GM19463 (cell line): ENCODE data around the gene PLXNA4.

Experiments
- ATAC-seq: cut with Tn5 transposase; IDR thresholded peaks from one replicate; pipeline ENCODE4 v1.9.1; 2021; ENCODE audit warnings: mild to moderate bottlenecking, moderate library complexity; ENCODE audit not compliant: unreplicated experiment

Gene PLXNA4

DNA sequence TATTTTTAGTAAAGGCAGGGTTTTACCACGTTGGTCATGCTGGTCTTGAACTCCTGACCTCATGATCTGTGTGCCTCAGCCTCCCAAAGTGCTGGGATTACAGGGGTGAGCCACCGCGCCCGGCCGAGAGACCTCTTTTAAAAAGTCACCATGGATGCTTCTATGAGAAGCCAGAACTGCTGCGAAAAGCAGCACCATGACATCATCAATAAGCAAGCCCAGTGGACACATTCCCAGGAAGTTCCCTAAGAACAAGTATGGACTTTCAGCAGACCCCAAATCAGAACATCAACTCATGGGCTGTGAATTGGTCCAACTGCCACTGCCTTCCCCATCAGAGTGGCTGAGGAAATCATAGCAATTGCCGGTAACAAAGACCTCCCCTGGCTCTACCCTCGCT, 93.4 kb downstream of the PLXNA4 start:
- ATAC-seq = no peak

DNA sequence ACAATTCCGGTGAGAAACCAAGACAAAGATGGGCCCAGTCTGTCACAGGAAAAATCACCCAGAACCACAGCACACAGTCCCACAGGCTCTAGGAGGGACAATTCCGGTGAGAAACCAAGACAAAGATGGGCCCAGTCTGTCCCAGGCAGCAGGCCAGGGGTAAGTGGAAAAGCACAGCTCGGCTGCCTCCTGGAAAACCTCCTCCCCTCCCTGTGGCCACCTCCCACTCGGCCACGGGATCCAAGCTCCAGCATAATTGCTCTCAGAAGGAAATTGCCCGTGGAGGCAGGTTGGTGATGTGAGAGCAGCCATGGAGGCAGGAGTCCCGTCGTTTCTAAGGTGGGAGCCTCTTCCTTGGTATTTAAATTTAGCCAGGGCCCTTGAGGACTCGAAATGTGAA, 95.7 kb downstream of the PLXNA4 start:
- no peak for ATAC-seq

DNA sequence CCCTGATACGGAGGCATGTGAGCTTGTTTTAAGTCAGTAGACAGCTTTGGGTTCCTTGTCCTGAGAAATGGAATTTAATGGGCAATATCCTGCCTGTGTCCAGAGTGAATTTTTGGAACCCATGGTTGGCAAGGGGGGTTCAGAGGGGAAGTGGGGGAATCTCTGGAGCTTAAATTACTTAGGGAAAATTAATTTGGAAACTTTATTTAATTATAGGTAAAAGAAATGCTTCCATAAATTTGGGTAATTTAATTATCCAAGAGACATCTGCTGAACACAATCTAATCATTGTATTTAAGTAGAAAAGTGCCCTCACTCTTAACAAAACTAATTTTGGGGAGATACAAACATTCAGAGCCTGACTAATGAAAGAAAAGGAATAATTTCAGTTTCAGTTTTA, 99.7 kb downstream of the PLXNA4 start:
- no peak for ATAC-seq

DNA sequence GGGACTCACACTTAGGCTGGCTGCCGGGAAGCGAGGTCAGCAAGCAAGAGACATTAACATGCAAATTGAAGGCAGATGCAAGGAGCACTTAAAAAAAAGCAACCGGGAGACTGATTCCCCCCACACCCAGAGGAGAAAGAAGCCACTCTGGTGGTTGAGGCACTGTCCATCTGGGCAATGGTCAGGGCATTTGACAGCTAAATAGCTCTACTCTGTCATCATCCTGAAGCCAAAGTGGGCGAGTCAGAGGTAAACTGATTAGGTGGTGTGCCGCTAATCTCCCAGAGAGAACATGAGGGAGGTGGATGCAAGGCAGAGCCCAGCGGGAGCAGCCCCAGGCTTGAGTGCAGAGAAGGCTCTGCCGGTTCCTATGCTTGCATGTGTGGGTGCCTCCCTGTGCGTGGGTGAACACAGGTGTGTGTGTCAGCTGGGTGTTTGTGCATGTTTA, 100.6 kb downstream of the PLXNA4 start:
- ATAC-seq = no peak

DNA sequence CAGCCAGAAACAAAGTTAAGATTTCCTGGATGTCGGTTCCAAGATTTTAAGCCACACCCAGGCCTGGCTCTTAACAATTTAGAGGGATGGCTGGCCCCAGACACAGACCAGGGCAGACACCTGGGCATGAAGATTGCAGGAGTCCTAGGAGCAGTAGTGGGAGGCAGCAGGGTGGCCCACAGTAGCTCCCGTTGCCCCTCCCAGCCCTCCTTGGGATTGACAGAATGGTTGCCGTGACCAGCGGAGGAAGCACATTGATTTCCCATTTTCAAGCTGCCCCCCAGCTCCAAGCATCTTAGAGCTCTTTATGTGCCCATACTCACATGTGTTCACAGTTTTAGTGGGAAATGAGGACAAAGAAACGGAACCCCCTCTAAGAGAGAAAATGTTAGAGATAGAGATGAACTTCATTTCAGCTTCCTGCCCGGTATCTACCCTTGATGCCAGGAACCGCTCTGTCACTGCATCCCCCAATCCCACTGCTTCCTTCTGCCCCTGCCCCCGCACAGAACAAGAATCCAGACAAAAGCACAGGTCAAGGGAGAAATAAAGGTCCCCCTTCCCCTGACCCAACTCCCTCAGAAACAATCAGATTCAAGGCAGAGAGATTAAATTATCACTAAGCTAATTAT, 101.1 kb downstream of the PLXNA4 start:
- ATAC-seq = no peak

DNA sequence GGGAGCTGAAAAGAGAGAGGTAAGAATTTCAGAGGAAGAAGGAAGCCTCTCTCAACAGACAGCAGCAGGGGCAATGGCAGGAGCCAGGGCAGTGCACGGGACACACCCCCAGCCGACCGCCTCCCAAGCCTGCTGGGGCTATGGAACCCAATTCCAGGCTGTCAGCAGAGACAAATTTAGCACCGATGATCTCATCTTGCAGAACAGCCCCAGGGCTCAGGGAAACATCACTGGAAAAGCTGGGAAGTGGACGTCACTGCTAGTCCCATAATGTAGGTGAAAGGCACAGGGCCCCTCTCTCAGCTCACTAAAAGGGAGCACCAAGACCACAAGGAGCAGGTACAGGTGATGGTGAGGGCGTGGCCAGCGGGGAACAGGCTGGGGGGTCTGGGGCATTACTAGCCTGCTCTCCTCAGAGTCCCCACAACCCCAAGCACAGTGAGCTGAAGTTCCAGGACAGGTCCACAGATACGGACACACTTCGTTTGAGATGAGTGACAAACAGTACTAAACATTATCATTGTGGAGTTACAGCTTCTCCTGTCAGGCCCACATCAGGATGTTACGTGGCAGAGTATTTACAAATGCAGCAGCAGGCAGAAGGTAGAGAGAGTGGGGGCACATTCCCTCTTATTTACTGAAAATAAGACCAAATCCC, 103.7 kb downstream of the PLXNA4 start:
- ATAC-seq = no peak

DNA sequence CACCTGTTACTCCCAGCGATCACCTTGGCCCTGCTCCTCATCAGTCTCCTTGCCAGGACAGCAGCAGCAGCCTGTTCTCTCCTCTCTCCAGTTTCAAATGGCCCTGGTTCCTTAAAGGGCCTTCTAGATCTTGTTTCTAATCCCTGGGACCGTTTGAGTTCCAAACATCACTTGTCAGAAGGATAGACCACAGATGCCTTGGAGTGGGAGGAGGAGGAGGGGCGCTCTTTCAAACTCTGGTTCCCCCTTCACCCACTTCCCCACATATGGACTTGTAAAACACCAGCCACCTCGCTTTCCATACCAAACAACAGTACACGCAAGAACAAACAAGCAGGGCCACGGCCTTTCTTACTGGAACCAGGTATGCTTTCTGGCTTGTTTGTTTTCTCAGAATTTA, 104.8 kb downstream of the PLXNA4 start:
- no peak for ATAC-seq

DNA sequence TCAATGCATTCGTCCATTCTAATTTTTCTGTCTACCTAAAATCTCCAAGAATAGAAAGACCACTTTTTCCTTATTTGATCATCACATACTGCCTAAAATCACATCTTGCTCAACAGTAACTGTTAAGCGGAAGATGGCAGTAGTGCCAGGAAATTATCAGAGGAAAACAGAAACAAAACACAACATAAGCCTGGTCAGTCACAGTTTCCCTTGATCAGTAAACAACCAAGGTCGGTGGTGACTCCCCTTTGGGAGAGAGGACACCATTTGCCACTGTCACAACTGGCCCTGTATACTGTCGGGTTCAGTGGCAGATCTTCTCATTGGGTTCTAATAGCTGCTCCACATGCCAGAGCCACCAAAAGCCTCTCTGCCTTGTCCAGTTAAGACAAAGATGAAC, 106.6 kb downstream of the PLXNA4 start:
- no peak for ATAC-seq

DNA sequence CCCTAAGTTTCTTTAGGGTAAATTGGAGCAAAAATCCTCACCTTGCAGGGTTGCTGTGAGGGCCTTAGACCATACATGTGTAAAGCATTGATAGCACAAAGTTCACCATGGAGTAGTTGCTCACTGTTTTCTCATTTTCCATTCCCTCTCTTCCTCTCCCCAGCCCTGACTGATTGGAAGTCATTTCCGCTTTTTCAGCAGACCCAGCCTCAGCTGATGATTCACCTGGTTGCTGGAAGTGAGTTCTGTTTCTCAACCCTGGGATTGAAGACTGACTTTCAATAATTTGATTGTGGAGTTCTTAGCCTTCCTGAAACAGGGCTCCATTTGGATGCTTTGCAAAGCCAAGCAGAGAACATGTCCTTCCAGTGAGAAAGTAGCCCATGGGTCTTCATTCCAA, 107.0 kb downstream of the PLXNA4 start:
- ATAC-seq = no peak

DNA sequence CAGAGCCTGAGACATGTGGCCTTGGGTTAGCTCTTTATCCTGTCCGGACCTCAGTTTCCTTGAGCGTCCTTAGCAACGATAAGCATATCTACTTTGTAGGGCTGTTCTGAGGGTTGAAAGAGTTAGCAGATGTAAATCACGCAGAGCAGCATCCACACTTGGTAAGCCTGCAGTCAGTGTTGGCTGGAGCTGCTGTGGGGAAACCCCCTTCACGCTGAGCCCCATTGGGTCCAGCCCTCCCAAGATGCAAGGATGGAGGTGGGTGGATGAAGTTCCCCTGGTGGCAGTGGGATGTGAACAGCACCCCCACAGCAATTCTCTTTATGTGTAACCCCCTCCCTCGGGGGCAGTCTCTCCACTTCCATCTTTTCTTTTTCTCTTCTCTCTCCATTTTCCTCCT, 109.9 kb downstream of the PLXNA4 start:
- no peak for ATAC-seq

DNA sequence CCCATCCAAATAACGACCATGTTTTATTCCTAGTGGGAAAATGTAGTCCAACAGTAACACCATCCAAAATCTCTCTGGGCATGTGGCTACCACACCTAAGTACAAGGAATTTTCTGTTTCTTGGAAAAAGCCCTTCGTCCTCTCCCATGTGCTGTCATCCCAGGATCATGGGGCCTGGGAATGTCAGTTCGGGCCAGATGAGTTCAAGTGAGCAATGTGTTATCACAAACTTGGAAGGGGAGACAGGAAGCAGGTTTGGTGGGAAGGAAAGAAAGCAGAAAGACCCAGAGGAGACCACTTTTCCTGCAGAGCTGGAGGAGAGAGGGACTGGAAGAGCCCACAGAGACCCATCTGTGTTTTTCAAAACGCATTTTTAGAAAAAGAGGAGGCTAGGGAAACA, 110.8 kb downstream of the PLXNA4 start:
- ATAC-seq = no peak

DNA sequence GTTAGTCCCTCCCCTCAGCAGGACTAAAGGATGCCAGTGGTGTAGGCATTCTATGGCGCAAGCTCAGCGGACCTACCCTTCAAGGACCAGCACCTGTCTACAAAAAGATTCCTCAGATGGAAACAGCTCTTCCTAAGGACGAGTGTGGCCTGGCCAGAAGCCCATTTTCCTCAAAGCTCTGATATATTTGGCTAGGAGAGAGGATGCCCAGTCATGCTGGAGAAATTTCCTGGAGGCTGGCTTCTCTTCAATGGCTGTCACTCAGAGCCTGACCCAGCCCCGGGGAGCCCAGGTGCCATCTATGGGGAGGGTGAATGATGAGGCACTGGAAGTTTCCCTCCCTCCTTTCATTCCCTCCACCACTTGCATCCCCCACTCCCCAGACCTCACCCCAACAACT, 111.5 kb downstream of the PLXNA4 start:
- no peak for ATAC-seq

DNA sequence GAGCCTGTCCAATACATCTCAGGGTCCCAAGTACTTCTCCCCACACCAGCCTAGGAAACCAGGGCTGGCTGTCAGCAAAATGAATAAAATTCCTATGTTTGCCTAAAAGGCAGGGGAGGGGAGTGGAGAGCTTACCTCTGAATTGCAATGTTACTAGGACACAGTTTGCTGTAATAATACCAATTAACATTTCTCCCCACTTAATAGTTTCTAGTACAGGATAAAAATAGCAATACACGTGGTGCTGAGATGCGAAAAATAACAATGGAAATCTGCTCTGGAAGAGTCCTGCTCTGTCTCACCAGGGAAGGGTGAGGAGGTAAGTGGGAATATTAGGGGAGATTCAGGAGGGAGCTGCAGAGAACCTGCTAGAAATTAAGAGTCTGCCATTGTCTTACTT, 112.3 kb downstream of the PLXNA4 start:
- no peak for ATAC-seq

DNA sequence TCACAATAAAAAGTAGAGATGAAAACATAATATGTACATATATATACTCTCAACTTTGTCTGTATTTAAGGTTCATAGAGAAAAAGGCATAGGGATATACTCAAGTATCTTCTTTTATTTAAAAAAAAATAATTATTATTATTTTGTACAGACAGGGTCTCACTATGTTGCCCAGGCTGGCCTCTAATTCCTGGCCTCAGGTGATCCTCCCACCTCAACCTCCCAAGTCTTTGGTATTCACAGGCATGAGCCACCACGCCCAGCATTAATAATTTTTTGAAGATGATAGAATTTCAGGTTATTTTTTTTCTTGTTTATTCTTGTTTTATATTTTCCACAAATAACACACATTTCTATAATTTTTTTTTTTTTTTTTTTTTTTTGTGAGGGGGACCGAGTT, 113.8 kb downstream of the PLXNA4 start:
- ATAC-seq = no peak

DNA sequence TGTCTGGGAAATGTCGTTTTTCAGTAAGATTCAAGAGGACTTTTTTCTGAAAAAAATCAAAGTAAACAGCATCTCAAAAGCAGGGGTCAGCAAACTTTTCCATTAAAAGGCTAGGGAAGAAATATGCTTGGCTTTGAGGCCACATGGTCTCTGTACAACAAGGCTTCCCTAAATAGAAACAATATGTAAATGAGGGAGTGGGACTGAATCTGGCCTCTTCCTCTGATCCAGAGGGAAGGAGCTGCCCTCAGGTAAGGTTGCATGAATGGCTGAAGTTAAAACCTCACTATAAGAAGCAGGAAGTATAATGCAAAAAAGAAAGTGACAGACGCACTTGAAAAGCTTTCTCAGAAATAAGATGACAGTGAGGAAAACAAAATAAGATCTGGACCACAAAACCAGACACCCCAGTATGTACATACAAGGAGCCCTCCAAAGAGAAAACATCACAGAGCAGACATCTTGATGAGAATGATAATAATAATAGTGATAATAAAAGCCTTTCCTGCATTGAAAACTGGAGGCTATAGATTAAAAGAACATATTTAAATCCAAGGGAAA, 115.2 kb downstream of the PLXNA4 start:
- ATAC-seq = no peak

DNA sequence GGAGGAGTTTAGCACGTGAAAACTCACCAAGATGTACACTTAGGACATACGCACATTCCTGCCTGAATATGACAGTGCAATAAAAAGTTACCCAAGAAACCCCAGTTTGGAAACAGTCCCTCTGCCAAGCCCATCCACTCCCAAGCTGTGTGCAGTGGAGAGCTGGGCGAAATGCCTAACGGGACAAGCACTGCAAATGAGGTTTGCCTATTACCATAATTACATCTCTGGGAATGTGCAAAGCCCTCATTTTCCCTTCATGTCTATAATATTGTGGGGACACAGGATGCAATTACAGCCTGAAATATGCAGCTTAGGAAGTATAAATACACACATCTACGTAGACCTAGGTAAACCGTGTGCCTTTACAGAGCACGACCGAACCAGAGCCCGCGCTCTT, 117.5 kb downstream of the PLXNA4 start:
- ATAC-seq = no peak

DNA sequence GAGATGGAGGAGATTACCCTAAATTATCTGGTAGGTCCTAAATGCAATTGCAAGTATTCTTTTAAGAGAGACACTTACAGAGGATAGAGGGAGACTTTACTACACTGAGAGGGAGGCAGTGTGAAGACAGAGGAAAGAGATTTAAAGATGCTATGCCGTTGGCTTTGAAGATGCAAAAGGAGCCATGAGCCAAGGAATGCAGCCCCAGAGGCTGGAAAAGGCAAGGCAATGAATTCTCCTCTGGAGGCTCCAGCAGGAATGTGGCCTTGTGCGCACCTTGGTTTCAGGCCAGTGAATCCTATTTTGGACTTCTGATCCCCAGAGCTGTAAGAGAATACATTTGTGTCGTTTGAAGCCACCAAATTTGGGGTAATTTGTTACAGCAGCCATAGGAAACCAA, 118.6 kb downstream of the PLXNA4 start:
- ATAC-seq = no peak

DNA sequence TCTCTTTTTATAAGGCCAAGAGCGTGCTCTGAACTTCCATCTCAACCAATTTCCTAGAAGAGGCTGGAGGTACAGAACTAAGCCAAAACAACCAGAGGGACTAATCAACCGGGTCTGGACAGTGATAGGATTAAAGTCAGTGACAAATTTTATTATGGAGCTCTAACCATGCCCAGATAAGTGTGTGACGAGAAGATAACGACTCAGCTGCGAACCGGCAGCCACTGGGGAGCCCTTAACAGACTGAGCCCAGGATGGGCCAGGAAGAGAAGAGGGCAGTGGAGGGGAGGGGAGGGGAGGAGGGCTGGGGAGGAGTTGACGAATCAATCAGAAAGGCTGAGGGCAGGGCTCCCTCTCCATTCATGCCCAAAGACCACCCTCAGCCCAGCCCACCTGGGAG, 119.9 kb downstream of the PLXNA4 start:
- no peak for ATAC-seq

DNA sequence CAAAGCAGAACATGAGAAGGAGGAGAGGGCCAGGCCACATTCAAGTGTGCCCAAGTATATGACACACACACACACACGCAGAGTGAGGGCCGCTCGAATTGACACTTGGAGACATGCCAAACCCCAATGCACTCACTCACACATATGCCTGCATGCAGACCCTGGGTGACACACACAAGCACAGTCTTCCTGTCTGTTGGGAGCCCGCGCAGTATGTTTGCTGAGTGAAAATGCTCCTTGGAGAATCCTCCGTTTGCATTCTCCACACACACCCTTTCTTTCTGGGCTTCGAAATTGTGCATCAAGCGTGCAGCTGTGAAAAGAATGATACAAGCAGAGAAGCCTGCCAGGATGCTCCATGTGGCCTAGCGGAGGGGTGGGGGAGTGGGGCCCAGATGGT, 120.9 kb downstream of the PLXNA4 start:
- no peak for ATAC-seq

DNA sequence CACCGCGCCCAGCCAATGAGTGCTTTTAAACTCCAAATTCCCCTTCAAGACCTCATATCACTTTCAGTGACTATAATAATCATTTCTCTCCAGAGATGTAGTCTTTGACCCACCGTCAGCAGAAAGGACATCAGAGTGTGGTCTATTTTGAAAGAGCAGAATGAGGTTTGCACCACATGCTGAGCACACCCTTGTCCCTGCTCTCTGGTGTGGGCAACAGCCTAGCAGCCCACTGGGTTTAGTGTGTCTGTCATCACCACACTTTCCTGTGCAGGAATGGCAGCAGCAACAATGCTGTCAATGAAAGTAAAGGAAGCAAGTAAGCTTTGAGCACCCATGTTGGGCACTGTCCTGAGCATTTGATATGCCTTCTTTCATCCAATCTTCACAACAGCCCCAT, 122.4 kb downstream of the PLXNA4 start:
- ATAC-seq = no peak

DNA sequence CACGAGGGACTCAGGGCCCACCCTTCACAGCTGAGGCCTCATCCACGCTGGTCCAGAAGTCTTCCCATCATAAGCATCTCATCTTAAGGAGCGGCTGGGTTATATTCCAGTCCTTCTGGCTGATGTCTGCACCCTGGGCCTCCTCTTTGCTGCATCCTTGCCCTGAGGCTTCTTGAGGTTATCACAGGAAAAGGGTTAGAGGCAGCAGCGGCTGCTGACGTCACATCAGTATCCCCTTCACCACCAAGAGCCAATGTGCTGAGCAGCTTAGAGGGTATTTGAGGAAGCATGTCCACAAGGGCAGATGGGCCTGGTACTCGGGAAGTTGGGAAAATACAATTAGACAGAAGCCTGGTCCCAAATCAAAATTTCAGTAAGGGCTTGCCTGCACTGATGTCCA, 125.1 kb downstream of the PLXNA4 start:
- no peak for ATAC-seq

DNA sequence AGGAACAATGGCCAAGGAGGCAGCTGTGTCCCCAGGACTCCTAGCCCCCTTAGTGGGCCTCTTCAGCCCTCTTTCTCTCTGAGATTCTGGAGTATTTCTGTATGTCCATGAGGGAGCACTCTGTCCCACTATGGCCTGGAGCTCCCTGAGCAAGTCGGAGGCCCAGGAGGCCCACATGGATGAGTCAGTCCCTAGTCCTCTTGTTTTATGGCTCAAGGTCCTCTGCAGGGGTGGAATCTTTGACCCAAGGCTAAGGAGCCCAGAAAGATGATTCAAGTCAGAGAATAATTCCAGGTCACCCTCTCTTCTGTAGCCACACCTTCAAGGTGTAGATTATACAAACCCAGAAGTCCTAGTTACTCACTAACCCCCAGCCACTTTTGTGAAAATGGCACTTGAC, 125.6 kb downstream of the PLXNA4 start:
- no peak for ATAC-seq

DNA sequence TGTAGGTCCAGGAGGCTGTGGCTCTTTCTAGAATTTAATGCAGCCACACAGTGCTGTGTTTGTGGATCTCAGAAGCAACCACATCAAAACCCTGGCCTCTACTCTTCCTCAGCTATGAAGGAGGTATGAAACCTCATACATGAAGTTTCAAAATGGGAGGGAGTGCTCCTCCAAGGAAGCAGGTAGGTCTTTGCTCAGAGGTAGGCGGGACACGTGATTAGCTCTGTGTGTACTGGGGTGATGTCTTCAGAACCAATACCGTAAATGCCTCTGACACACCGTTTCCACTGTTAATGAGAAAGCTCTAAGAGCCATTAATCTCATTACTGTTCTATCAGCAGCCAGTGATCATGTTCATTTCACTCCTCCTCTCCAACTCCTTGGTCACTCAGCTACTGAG, 126.1 kb downstream of the PLXNA4 start:
- no peak for ATAC-seq
